Transverse colon (tissue), 4 donors: Measurements from ENCODE around the gene PSTK.

ENCODE experiments used
- CTCF ChIP-seq, 5 experiments: fragments of 200-600 bp in 3 of 5; fragments of 450-650 bp in 2 of 5; sonication (generic) in 3 of 5; IDR thresholded peaks; 1 replicate in 2 of 5; 2 replicates in 3 of 5; pipeline ENCODE4 v1.5.1; 2016 to 2017; ENCODE audit warnings: antibody characterized with exemption in 5 of 5, inconsistent platforms in 3 of 5, mild to moderate bottlenecking in 2 of 5, moderate library complexity in 1 of 5
- EP300 ChIP-seq: sonication (generic); formaldehyde crosslinking; IDR thresholded peaks from one replicate; pipeline ENCODE4 v1.6.1; 2017; ENCODE audit warnings: antibody characterized with exemption, low read depth
- POLR2A ChIP-seq: fragments of 450-650 bp; IDR thresholded peaks from one replicate; pipeline ENCODE4 v1.6.1; 2016; ENCODE audit warnings: antibody characterized with exemption, mild to moderate bottlenecking, moderate library complexity
- POLR2AphosphoS5 ChIP-seq, 3 donors: sonication (generic); formaldehyde crosslinking; IDR thresholded peaks; one replicate each; pipeline ENCODE4 v1.6.1; 2016; ENCODE audit warnings: antibody characterized with exemption in 3 of 3

GRCh38 chr10:122955892-122956291 lies 24.3 kb upstream of the PSTK start:
- TF ChIP-seq CTCF (IDR thresholded peaks at IDR 0.05) (no peak), POLR2A (no peak), POLR2AphosphoS5 (IDR thresholded peaks at IDR 0.05) (no peak), EP300 (no peak)
